HepG2 (cell line): Measurements from ENCODE around the gene CLIC1. TPM values are rescaled to one million over a fixed set of nuclear protein-coding genes. Genes with fewer than 3 reads are reported as not detected.
A peak's percentile ranks its signal among the peaks of the same experiment; 100 is the strongest.

Experiments
- ATRX ChIP-seq: sonication (generic); formaldehyde crosslinking; IDR thresholded peaks from 2 replicates; pipeline ENCODE4 v1.4.0; 2020; ENCODE audit warnings: missing genetic modification reagents, borderline replicate concordance
- BHLHE40 ChIP-seq: IDR thresholded peaks from 2 replicates; pipeline ENCODE4 v1.6.1; 2011; ENCODE audit warnings: low read length, improper control_type of control experiment
- EHMT2 ChIP-seq: fragments of 200-600 bp; sonication (generic); IDR thresholded peaks from 2 replicates; pipeline ENCODE4 v1.7.0; 2017; ENCODE audit warnings: antibody characterized with exemption, low read depth, low read length, borderline replicate concordance
- FIP1L1 ChIP-seq: fragments of 200-400 bp; formaldehyde crosslinking; IDR thresholded peaks from 2 replicates; pipeline ENCODE4 v1.6.1; 2018; ENCODE audit warnings: low read depth, mild to moderate bottlenecking, low read length, moderate library complexity, borderline replicate concordance; ENCODE audit not compliant: insufficient read depth
- MBD4 ChIP-seq: IDR thresholded peaks from 2 replicates; pipeline ENCODE4 v1.6.1; 2012; ENCODE audit warnings: low read length, inconsistent platforms, borderline replicate concordance
- SIX4 ChIP-seq: sonication (generic); formaldehyde crosslinking; IDR thresholded peaks from 2 replicates; pipeline ENCODE4 v1.4.0; 2020; ENCODE audit warnings: missing genetic modification reagents
- SMAD3 ChIP-seq: sonication (generic); formaldehyde crosslinking; IDR thresholded peaks from 2 replicates; pipeline ENCODE4 v1.4.0; 2020; ENCODE audit warnings: missing genetic modification reagents
- SP4 ChIP-seq: sonication (generic); formaldehyde crosslinking; IDR thresholded peaks from 2 replicates; pipeline ENCODE4 v1.8.1; 2023; ENCODE audit warnings: mild to moderate bottlenecking, missing genetic modification reagents
- YY1 ChIP-seq: IDR thresholded peaks from 2 replicates; pipeline ENCODE4 v1.6.1; 2011; ENCODE audit warnings: low read length, low read depth, moderate library complexity, mild to moderate bottlenecking; ENCODE audit not compliant: insufficient read depth, insufficient replicate concordance
- ZNF143 ChIP-seq: sonication (generic); formaldehyde crosslinking; IDR thresholded peaks from 2 replicates; pipeline ENCODE4 v1.4.0; 2020; ENCODE audit warnings: missing genetic modification reagents
- ZNF160 ChIP-seq: sonication (generic); formaldehyde crosslinking; IDR thresholded peaks from 2 replicates; pipeline ENCODE4 v1.8.0; 2022; ENCODE audit warnings: mild to moderate bottlenecking, inconsistent platforms, missing genetic modification reagents
- ZNF451 ChIP-seq: sonication (generic); formaldehyde crosslinking; IDR thresholded peaks from 2 replicates; pipeline ENCODE4 v1.5.0; 2020; ENCODE audit warnings: mild to moderate bottlenecking, missing genetic modification reagents
- ZNF792 ChIP-seq: IDR thresholded peaks from 2 replicates; pipeline ENCODE4 v1.6.1; 2016
- polyA plus RNA-seq, 8 experiments: library from polyadenylated mRNA; depleted of rRNA in 3 of 8; stranded (reverse) in 7 of 8; unstranded in 1 of 8; fragments of >200 nt; fragmentation: Illumina TruSeq in 4 of 8; extraction: Trizol in 4 of 8; gene quantifications; 2 replicates each; pipeline versions ENCODE4 v1.2.1 to v1.2.3, GENCODE V29; 2011 to 2016; ENCODE audit warnings: low read depth in 4 of 8, missing spikeins in 1 of 8, mixed read lengths in 1 of 8; ENCODE audit not compliant: insufficient read depth in 1 of 8
- total RNA-seq, 5 experiments: library from RNA; depleted of rRNA; stranded (reverse); fragments of >200 nt; fragmentation: Illumina TruSeq; extraction: Trizol; gene quantifications; 2 replicates each; pipeline ENCODE4 v1.2.3, GENCODE V29; 2016; ENCODE audit warnings: low read depth in 1 of 5
- TF ChIP-seq, protein P1 (sequence below): sonication (generic); formaldehyde crosslinking; IDR thresholded peaks from 2 replicates; pipeline ENCODE4 v1.4.0; 2020; ENCODE audit warnings: missing genetic modification reagents, borderline replicate concordance
- TF ChIP-seq, protein P2 (sequence below): sonication (generic); formaldehyde crosslinking; IDR thresholded peaks from 2 replicates; pipeline ENCODE4 v1.8.0; 2022; ENCODE audit warnings: mild to moderate bottlenecking, missing genetic modification reagents, borderline replicate concordance
- TF ChIP-seq, protein P3 (sequence below): IDR thresholded peaks from 2 replicates; pipeline ENCODE4 v1.6.1; 2012; ENCODE audit warnings: inconsistent platforms
- TF ChIP-seq, protein P4 (sequence below), 2 experiments: sonication (generic) in 1 of 2; formaldehyde crosslinking in 1 of 2; IDR thresholded peaks; 2 replicates each; pipeline versions ENCODE4 v1.5.1 to v1.6.1; 2011 to 2020; ENCODE audit warnings: borderline replicate concordance in 1 of 2, low read depth in 1 of 2, low read length in 1 of 2, mild to moderate bottlenecking in 1 of 2, missing genetic modification reagents in 1 of 2, moderate library complexity in 1 of 2
- TF ChIP-seq, protein P5 (sequence below): sonication (generic); formaldehyde crosslinking; IDR thresholded peaks from 2 replicates; pipeline ENCODE4 v1.5.0; 2020; ENCODE audit warnings: mild to moderate bottlenecking, missing genetic modification reagents, moderate library complexity
- TF ChIP-seq, protein P6 (sequence below): IDR thresholded peaks from 2 replicates; pipeline ENCODE4 v1.6.1; 2016; ENCODE audit warnings: low read depth, control low read depth

The CLIC1 gene
- total and polyA plus RNA-seq, 2 of the 13 experiments (the other 11 are each of a cell fraction or from before 2014, with no cell fraction given) = 602 to 891 TPM

DNA sequence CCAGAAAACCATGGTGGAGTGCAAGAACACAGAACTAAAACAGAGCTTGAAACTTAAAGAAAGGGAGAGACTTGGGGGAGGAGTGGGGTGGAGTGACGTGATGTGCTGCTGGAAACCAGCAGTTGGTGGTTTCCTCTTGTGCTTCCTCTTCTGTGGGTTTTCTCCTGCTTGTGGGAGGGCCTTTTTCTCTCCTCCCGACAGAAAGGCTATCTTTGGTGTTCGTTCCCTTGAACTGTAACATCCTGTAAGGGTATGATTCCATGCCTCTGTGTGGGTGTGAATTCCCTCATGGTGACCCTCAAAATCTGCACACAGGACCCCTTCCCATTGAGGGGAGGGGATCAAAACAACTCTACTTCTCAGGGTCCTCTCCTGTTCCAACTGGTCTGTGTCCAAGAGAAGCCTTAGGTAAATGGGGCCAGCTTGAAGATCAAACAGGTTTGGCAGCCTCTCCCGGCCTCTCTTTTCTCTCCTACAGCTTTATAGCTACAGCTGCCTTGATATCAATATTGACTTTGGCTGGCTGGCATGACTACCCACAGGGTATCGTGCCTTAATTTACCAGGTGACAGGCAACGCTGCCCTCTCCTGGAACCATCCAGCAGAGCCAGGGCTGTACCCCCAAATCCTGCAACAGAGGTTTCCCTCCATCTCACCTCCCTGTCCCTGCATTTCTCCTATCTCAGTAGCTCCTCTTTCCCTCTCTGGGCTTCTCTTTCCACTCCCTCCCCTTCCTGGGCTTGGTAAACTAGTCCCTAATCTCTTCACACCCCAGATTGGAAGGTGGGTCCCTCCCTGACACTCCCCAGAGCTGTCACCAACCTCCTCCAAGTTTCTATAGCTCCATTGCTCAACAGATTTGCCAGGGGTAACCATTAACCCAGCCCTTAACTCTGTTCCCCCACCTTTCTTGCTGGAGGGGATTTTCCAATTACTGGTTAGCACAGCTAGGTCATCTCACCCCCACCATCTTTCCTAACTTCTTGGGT is 2.0 kb upstream of the CLIC1 start (continued):
- TF ChIP-seq, protein P1, sequence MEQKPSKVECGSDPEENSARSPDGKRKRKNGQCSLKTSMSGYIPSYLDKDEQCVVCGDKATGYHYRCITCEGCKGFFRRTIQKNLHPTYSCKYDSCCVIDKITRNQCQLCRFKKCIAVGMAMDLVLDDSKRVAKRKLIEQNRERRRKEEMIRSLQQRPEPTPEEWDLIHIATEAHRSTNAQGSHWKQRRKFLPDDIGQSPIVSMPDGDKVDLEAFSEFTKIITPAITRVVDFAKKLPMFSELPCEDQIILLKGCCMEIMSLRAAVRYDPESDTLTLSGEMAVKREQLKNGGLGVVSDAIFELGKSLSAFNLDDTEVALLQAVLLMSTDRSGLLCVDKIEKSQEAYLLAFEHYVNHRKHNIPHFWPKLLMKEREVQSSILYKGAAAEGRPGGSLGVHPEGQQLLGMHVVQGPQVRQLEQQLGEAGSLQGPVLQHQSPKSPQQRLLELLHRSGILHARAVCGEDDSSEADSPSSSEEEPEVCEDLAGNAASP (CRISPR knock-in tag) = peak; percentile 81; the same call in 1 of the 2 replicates
- TF ChIP-seq, protein P2, sequence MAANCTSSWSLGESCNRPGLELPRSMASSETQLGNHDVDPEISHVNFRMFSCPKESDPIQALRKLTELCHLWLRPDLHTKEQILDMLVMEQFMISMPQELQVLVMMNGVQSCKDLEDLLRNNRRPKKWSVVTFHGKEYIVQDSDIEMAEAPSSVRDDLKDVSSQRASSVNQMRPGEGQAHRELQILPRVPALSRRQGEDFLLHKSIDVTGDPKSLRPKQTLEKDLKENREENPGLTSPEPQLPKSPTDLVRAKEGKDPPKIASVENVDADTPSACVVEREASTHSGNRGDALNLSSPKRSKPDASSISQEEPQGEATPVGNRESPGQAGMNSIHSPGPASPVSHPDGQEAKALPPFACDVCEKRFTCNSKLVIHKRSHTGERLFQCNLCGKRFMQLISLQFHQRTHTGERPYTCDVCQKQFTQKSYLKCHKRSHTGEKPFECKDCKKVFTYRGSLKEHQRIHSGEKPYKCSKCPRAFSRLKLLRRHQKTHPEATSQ (CRISPR knock-in tag) = peak; percentile 59; the same call in 1 of the 2 replicates
- TF ChIP-seq SIX4 (CRISPR knock-in tag) = peak; percentile 60
- no peak for TF ChIP-seq FIP1L1
- TF ChIP-seq YY1 = no peak
- TF ChIP-seq ZNF792 (CRISPR knock-in tag) = peak; percentile 57
- TF ChIP-seq SP4 (CRISPR knock-in tag) = no peak
- no peak for TF ChIP-seq BHLHE40
- no peak for TF ChIP-seq MBD4
- TF ChIP-seq, protein P3, sequence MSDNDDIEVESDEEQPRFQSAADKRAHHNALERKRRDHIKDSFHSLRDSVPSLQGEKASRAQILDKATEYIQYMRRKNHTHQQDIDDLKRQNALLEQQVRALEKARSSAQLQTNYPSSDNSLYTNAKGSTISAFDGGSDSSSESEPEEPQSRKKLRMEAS = no peak
- no peak for TF ChIP-seq ZNF160 (CRISPR knock-in tag)
- TF ChIP-seq, protein P4, sequence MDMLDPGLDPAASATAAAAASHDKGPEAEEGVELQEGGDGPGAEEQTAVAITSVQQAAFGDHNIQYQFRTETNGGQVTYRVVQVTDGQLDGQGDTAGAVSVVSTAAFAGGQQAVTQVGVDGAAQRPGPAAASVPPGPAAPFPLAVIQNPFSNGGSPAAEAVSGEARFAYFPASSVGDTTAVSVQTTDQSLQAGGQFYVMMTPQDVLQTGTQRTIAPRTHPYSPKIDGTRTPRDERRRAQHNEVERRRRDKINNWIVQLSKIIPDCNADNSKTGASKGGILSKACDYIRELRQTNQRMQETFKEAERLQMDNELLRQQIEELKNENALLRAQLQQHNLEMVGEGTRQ (IDR thresholded peaks at IDR 0.05; ENCODE audit: low read depth, low read length) = 0 out of 2 replicates have a peak, but pooled peaks have one; percentile 3
- TF ChIP-seq, protein P4 (CRISPR knock-in tag; IDR thresholded peaks at IDR 0.05; ENCODE audit: borderline replicate concordance) = no peak
- no peak for TF ChIP-seq ATRX (CRISPR knock-in tag)
- TF ChIP-seq, protein P5, sequence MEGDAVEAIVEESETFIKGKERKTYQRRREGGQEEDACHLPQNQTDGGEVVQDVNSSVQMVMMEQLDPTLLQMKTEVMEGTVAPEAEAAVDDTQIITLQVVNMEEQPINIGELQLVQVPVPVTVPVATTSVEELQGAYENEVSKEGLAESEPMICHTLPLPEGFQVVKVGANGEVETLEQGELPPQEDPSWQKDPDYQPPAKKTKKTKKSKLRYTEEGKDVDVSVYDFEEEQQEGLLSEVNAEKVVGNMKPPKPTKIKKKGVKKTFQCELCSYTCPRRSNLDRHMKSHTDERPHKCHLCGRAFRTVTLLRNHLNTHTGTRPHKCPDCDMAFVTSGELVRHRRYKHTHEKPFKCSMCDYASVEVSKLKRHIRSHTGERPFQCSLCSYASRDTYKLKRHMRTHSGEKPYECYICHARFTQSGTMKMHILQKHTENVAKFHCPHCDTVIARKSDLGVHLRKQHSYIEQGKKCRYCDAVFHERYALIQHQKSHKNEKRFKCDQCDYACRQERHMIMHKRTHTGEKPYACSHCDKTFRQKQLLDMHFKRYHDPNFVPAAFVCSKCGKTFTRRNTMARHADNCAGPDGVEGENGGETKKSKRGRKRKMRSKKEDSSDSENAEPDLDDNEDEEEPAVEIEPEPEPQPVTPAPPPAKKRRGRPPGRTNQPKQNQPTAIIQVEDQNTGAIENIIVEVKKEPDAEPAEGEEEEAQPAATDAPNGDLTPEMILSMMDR (CRISPR knock-in tag) = peak; percentile 44
- TF ChIP-seq ZNF451 (CRISPR knock-in tag) = peak; percentile 66; the same call in 1 of the 2 replicates
- no peak for TF ChIP-seq EHMT2
- TF ChIP-seq SMAD3 = 0 out of 2 replicates have a peak, but pooled peaks have one; percentile 13
- no peak for TF ChIP-seq ZNF143 (CRISPR knock-in tag)
- TF ChIP-seq, protein P6, sequence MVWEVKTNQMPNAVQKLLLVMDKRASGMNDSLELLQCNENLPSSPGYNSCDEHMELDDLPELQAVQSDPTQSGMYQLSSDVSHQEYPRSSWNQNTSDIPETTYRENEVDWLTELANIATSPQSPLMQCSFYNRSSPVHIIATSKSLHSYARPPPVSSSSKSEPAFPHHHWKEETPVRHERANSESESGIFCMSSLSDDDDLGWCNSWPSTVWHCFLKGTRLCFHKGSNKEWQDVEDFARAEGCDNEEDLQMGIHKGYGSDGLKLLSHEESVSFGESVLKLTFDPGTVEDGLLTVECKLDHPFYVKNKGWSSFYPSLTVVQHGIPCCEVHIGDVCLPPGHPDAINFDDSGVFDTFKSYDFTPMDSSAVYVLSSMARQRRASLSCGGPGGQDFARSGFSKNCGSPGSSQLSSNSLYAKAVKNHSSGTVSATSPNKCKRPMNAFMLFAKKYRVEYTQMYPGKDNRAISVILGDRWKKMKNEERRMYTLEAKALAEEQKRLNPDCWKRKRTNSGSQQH = no peak
